ENCODE data around the gene EYS.
"Not testable (repeated sequence)": the region's sequence is repeated elsewhere in the genome, so short reads cannot be mapped to it uniquely, and the experiment has no call there.

Gene EYS

GRCh38 chr6:63930848-63931247 lies 1776.2 kb downstream of the EYS start:
- ATAC-seq: no peak

DNA sequence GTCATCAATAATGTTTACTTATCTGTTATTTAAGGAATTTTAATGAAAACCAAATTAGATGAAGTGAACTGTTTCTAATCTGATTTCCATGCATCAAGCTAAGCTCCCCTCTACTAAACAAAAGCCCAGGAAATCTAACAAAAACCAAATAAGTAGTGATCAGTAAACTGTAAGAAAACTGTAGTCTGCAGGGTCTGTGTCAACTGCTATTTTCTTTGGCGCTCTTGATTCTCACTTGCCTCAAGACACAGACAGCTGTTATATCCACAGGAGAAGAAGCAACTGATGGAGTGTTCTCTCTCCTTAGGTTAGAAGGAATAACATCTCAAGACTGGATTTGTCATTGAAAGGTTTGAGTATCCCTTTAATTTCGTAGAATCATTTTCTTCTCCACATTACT lies 1777.9 kb downstream of the EYS start:
- no peak for ATAC-seq

- no peak for ATAC-seq
Measured at GRCh38 chr6:63928613-63929012, 1778.4 kb downstream of the EYS start.

- ATAC-seq: no peak
Measured at GRCh38 chr6:63926950-63927927, 1779.8 kb downstream of the EYS start.

- no peak for ATAC-seq
Measured at GRCh38 chr6:63926258-63926780, 1780.7 kb downstream of the EYS start.

GRCh38 chr6:63923139-63923739 lies 1783.8 kb downstream of the EYS start:
- peak in 1 of 2 donors; percentile 27 for ATAC-seq

- ATAC-seq: no peak
Measured at GRCh38 chr6:63919556-63920110, 1787.4 kb downstream of the EYS start.

DNA sequence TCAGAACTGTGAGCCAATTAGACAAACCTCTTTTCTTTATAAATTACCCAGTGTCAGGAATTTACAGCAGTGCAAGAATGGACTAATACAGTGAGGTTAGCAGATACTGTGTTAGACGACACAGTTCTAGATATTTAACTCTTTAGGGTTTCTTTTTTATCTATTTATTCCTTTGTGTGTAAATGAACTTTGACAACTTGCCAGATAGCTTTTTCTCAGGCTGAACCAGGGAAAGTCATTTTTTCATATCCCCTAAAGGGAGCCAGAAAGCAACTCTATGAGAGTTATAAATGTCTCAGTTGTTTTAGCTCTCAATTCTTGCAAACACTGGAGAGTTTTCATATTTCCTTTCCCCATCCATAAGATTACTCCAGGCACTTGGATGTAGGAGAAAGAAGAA lies 1794.1 kb downstream of the EYS start:
- ATAC-seq: no peak

DNA sequence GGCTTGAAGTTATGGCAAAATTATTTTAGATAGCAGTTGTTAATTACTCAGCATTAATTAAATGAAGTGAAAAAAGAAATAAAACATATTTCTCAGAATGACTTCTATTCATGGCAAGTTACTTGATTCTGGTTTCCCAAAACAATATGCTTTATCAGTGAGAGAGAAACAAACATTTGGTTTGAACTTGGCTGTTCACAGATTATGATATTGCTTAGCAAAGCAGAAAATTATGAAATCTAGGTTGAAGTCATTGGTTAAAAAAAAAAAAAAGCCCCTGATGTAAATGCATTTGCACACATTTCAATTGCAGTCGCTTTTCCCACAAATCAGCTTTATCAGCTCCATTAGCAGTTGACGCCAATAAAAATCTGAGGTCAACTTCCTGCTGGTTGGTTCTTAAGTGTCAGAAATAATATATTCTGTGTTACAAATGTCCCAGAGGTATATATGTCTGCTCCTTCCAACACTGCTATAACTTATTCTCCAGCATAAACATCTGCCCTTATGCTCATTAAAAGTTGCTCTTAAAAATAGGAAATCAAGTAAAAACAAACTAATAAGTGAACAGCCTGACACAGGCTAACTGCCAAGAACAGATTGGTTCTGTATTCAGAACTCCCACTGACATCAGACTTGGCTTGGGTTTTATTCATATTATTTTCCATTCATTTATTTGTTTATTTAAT lies 1796.0 kb downstream of the EYS start:
- no peak for ATAC-seq

DNA sequence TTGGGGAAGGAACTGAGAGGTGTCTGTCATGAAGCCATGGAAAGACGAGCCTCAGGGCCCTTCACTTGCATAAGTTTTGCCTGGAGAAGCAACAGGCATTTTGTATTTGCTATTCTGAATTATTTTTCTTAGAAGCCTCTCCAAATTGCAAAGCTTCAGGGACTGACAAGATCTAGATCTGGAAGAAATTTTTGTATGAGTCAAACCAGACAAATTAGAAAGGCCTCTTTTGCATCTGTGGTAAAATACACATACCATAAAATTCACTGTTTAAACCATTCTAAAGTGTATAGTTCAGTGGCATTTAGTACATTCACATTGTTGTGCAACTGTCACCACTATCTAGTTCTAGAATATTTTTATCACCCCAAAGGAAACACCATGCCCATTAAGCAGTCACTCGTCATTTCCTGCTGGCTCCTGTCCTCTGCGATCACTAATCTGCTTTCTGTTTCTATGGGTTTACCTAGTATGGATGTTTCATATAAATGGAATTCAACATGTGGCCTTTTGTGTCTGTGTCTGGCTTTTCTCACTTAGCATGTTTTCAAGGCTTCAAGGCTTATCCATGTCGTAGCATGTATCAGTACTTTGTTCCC lies 1802.3 kb downstream of the EYS start:
- ATAC-seq: no peak

DNA sequence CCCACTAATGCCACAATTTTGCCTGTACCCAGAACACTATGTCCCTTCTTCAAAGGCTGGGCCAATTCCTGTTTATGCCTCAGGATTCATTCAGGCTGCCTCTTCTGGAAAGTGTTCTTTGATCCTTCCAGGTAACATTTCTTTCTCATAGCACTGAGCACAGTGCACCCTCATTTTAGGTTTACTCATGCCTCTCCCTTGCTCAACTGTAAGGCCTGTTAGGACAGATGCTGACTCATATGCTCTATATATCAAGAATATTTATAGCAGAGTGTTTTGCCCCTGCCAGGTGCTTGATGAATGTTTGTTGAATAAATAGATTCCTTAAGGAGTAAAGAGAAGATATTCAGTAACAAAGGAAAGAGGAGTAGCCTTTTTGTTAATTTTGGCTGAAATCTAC lies 1807.5 kb downstream of the EYS start:
- ATAC-seq: no peak

DNA sequence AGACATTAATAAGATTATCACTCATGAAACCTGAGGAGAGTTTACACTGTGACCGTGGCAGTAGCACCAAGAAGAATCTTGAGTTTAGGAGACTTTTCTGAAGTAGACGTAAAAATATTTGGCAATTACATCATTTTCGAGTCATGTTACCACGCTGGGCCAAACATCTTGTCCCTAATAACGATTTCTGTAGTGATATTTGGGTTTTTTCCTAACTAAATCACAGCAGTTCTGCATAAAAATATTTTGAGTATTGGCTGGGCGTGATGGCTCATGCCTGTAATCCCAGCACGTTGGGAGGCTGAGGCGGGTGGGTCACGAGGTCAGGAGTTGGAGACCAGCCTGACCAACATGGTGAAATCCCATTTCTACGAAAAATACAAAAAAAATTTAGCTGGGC lies 1809.1 kb downstream of the EYS start:
- ATAC-seq: no peak

DNA sequence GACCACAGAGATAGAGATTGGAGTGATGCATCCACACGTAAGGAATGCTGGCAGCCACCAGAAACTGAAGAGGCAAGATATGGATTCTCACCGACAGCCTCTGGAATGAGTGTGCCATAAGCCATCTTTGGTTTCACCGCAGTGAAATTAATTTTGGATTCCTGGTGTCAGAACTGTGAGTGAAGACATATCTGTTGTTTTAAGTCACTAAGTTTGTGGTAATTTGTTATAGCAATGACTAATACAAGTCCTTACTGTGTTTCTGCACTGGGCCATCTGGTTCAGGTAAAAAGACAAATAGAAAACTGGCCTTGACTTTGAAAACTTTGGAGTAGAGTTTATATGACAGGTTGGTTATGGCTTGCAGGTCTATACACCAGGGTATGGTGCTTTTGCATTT lies 1809.6 kb downstream of the EYS start:
- ATAC-seq: no peak

DNA sequence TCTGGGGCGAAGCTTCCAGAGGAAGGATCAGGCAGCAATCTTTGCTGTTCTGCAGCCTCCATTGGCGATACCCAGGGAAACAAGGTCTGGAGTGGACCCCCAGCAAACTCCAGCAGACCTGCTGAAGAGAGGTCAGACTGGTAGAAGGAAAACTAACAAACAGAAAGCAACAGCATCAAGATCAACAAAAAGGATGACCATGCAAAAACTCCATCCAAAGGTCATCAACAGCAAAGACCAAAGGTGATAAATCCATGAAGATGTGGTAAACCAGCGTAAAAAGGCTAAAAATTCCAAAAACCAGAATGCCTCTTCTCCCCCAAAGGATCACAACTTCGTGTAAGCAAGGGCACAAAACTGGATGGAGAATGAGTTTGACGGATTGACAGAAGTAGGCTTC lies 1818.6 kb downstream of the EYS start:
- no peak for ATAC-seq

DNA sequence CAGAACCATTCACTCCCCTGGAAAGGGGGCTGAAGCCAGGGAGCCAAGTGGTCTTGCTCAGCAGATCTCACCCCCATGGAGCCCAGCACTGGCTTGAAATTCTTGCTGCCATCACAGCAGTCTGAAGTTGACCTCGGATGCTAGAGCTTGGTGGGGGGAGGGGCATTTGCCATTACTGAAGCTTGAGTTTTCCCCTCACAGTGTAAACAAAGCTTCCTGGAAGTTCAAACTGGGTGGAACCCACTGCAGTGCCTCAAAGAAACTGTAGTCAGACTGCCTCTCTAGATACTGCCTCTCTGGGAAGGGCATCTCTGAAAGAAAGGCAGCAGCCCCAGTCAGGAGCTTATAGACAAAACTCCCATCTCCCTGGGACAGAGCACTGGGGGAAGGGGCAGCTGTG lies 1819.2 kb downstream of the EYS start:
- not testable (repeated sequence) for ATAC-seq

GRCh38 chr6:63887002-63887751 lies 1819.8 kb downstream of the EYS start:
- ATAC-seq: no peak

DNA sequence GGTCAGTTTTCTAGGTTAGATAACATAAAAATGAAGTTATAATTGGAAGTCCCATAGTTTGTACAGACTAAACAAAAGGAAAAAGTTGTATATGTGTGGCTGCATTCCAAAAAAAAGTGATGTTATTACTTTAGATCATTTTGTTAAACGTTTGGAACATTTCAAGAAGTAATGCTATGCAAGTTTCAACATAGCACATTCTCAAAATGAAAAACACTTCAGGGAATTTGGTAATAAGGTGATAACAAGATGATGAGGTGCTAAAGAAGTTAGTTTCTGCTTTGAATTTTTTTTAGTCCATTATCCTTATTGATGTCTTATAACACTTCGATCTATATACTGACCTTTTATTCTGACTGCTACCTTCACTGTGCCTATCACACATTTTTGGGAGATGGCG lies 1820.7 kb downstream of the EYS start:
- ATAC-seq: no peak

GRCh38 chr6:63883597-63883996 lies 1823.4 kb downstream of the EYS start:
- no peak for ATAC-seq

GRCh38 chr6:63882208-63882607 lies 1824.8 kb downstream of the EYS start:
- ATAC-seq: no peak

DNA sequence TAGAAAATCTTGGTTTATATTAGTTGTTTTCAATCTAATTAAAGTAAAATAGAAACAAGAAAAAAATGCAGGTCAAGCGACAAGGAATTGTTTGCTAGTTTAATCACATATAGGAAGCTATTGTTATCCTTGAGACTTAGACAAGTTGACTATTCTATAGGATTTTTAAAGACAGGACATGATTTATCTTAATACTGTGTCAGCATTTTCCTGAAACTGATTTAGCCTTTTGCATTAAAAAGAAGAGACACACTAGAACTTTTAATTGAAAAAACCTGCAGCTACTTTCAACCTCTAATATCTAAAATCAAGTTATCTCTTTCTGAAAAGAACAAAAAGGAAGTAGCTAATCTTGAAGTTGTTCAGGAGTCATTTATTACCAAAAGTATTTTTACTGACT lies 1825.2 kb downstream of the EYS start:
- no peak for ATAC-seq

DNA sequence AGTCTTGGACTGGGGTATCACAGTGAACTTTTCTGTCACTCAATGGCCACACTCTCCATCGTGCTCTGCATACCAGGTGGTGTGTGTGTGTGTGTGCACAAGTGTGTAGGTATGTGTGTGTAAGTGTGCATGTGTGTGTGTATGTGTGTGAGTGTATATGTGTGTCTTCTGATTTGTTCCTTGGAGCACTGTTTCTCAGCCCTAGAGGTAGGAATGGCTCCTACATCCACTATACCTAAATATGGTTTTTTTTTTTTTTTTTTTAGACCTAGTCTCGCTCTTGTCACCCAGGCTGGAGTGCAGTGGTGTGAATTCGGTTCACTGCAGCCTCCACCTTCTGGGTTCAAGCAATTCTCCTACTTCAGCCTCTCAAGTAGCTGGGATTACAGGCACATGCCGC lies 1834.8 kb downstream of the EYS start:
- ATAC-seq: peak in 1 of 2 donors; percentile 13

DNA sequence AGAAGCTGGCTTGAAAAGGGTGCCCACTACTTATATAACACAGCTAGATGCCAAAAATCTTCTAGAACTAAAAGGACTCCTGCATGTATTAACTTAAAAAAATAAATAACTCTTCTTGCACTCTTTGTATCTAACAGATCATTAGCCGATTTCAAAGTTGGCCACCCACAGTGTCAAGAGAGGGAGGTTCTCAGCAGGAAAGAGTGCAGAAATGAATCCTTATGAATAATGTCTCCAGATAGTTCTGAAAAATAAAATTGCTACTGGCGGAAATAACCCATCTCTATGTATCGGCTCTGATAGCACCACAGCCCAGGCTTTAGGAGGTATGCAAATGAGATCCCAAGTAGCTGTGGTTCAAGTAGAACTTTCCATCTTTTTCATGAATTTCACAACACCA lies 1838.7 kb downstream of the EYS start:
- ATAC-seq: no peak
